C4-2B (cell line): ENCODE measurements around the gene ATG101.

Experiments used
- ZFX ChIP-seq: fragments of 450-650 bp; IDR thresholded peaks from 2 replicates; pipeline ENCODE4 v1.6.1; 2017
- TF ChIP-seq, protein P1 (sequence below): fragments of 450-650 bp; conservative IDR thresholded peaks from 2 replicates; pipeline ENCODE4 v1.5.1; 2017; ENCODE audit warnings: mild to moderate bottlenecking

DNA sequence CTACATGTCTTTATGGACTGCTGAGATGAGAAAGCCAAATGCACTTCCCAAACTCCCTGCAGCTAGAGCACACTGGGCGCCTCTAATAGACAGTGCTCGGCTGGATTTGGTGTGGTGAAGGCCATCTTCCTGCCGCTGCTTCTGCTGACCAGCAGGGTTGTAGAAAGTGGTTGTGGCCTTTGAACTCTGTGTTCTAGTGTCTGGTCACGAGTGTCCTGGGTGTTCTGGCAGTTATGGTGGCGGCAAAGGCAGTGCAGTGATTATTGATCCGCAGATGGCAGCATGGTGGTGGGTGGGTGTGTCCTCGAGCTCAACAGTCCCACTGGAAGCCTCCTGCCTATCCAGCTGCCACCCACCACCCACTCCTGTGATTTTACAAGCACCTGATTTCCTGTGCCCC, 53.1 kb downstream of the ATG101 start:
- TF ChIP-seq, protein P1, sequence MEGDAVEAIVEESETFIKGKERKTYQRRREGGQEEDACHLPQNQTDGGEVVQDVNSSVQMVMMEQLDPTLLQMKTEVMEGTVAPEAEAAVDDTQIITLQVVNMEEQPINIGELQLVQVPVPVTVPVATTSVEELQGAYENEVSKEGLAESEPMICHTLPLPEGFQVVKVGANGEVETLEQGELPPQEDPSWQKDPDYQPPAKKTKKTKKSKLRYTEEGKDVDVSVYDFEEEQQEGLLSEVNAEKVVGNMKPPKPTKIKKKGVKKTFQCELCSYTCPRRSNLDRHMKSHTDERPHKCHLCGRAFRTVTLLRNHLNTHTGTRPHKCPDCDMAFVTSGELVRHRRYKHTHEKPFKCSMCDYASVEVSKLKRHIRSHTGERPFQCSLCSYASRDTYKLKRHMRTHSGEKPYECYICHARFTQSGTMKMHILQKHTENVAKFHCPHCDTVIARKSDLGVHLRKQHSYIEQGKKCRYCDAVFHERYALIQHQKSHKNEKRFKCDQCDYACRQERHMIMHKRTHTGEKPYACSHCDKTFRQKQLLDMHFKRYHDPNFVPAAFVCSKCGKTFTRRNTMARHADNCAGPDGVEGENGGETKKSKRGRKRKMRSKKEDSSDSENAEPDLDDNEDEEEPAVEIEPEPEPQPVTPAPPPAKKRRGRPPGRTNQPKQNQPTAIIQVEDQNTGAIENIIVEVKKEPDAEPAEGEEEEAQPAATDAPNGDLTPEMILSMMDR, result no peak
- TF ChIP-seq ZFX, result no peak
